Body of pancreas (tissue), 4 donors: ENCODE measurements around the gene PRRT3.

Source experiments
- CTCF ChIP-seq, 7 experiments: fragments of 450-650 bp in 4 of 7; fragments of 200-600 bp in 3 of 7; sonication (generic) in 3 of 7; IDR thresholded peaks; one replicate each; pipeline ENCODE4 v1.5.1; 2016 to 2019; ENCODE audit warnings: antibody characterized with exemption in 7 of 7
- POLR2A ChIP-seq, 3 donors: fragments of 450-650 bp; IDR thresholded peaks; one replicate each; pipeline ENCODE4 v1.6.1; 2016; ENCODE audit warnings: antibody characterized with exemption in 3 of 3, mild to moderate bottlenecking in 2 of 3

DNA sequence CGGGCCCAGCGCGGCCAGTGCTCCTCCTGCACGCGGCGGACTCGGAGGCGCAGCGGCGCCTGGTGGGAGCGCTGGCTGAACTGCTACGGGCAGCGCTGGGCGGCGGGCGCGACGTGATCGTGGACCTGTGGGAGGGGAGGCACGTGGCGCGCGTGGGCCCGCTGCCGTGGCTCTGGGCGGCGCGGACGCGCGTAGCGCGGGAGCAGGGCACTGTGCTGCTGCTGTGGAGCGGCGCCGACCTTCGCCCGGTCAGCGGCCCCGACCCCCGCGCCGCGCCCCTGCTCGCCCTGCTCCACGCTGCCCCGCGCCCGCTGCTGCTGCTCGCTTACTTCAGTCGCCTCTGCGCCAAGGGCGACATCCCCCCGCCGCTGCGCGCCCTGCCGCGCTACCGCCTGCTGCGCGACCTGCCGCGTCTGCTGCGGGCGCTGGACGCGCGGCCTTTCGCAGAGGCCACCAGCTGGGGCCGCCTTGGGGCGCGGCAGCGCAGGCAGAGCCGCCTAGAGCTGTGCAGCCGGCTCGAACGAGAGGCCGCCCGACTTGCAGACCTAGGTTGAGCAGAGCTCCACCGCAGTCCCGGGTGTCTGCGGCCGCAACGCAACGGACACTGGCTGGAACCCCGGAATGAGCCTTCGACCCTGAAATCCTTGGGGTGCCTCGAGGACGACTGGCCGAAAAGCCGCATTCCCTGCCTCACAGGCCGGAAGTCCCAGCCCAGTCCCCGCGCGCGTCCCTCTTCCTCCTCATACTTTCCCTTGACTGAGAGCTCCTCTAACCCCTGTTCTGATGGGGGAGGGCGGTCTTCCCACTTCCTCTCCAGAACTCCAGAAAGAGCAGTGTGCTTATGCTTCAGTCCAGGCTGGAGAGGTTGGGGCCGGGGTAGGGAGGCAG is 36.7 kb downstream of the PRRT3 start:
- TF ChIP-seq POLR2A (IDR thresholded peaks at IDR 0.05) (peak; percentile 41 to 65 (median 62)), CTCF (IDR thresholded peaks at IDR 0.05) (peak; percentile 20 to 60 (median 33))
